Neural cell (in vitro differentiated cells): ENCODE data around the gene INPP5A. TPM values are rescaled to one million over a fixed set of nuclear protein-coding genes. Genes with fewer than 3 reads are reported as not detected.

Experiments
- H2AFZ ChIP-seq: fragments of 200-600, 300-800 bp; sonication (generic), shearing (Covaris generic); 2 replicates; pipeline ENCODE4 v1.6.0; 2014; ENCODE audit warnings: low read depth, mild to moderate bottlenecking, antibody characterized with exemption, low read length, moderate library complexity
- H3F3A ChIP-seq: fragments of 200-600 bp; shearing (Covaris generic); 2 replicates; pipeline ENCODE4 v1.6.1; 2016; ENCODE audit warnings: mild to moderate bottlenecking, moderate library complexity, mixed read lengths, antibody characterized with exemption, low read length; ENCODE audit not compliant: insufficient read depth, poor library complexity, severe bottlenecking
- H3K27ac ChIP-seq: fragments of 200-600, 300-800 bp; sonication (generic), shearing (Covaris generic); 2 replicates; pipeline ENCODE4 v1.5.1; 2014; ENCODE audit warnings: mild to moderate bottlenecking, low read length, moderate library complexity
- H3K27me3 ChIP-seq: fragments of 300-800, 200-600 bp; sonication (generic), shearing (Covaris generic); 2 replicates; pipeline ENCODE4 v1.6.0; 2014; ENCODE audit warnings: mild to moderate bottlenecking, low read depth, low read length, moderate library complexity; ENCODE audit not compliant: insufficient read depth
- H3K36me3 ChIP-seq: fragments of 300-800, 200-600 bp; sonication (generic), shearing (Covaris generic); 2 replicates; pipeline ENCODE4 v1.5.1; 2014; ENCODE audit warnings: mild to moderate bottlenecking, antibody characterized with exemption, low read length, moderate library complexity; ENCODE audit not compliant: insufficient read depth
- H3K4me2 ChIP-seq: fragments of 300-800, 200-600 bp; sonication (generic), shearing (Covaris generic); 2 replicates; pipeline ENCODE4 v1.6.0; 2014; ENCODE audit warnings: mild to moderate bottlenecking, low read length
- H3K4me3 ChIP-seq: fragments of 300-800, 200-600 bp; sonication (generic), shearing (Covaris generic); 2 replicates; pipeline ENCODE4 v1.5.1; 2014; ENCODE audit warnings: mild to moderate bottlenecking, low read length, moderate library complexity
- H3K79me2 ChIP-seq: fragments of 200-600 bp; shearing (Covaris generic); replicated peaks from 2 replicates; pipeline ENCODE4 v1.6.0; 2014; ENCODE audit warnings: mild to moderate bottlenecking, low read length, moderate library complexity; ENCODE audit not compliant: insufficient read depth
- H3K9ac ChIP-seq: fragments of 300-800, 200-600 bp; sonication (generic), shearing (Covaris generic); 2 replicates; pipeline ENCODE4 v1.6.1; 2016; ENCODE audit warnings: mild to moderate bottlenecking, low read length, mixed read lengths
- H3K9me2 ChIP-seq: fragments of 200-600 bp; shearing (Covaris generic); 2 replicates; pipeline ENCODE4 v1.6.1; 2016; ENCODE audit warnings: mild to moderate bottlenecking, low read length, mixed read lengths; ENCODE audit not compliant: insufficient read depth
- H3K9me3 ChIP-seq: fragments of 200-600, 300-800 bp; sonication (generic), shearing (Covaris generic); 2 replicates; pipeline ENCODE4 v1.6.1; 2016; ENCODE audit warnings: mild to moderate bottlenecking, mixed run types, low read length, moderate library complexity, mixed read lengths
- H4K20me1 ChIP-seq: fragments of 200-600 bp; shearing (Covaris generic); 2 replicates; pipeline ENCODE4 v1.6.1; 2016; ENCODE audit warnings: mild to moderate bottlenecking, mixed run types; ENCODE audit not compliant: insufficient read depth
- EP300 ChIP-seq: fragments of 450-650 bp; conservative IDR thresholded peaks from 2 replicates; pipeline ENCODE4 v1.6.1; 2014; ENCODE audit warnings: antibody characterized with exemption, mild to moderate bottlenecking, moderate library complexity; ENCODE audit not compliant: poor library complexity, severe bottlenecking
- EZH2 ChIP-seq: fragments of 200-600, 300-800 bp; shearing (Covaris generic), sonication (generic); IDR thresholded peaks from 2 replicates; pipeline ENCODE4 v1.6.1; 2014; ENCODE audit warnings: antibody characterized with exemption, low read length, borderline replicate concordance, mild to moderate bottlenecking; ENCODE audit not compliant: insufficient read depth, poor library complexity, severe bottlenecking
- MXI1 ChIP-seq: fragments of 450-650 bp; conservative IDR thresholded peaks from 2 replicates; pipeline ENCODE4 v1.6.1; 2014; ENCODE audit warnings: antibody characterized with exemption, mild to moderate bottlenecking; ENCODE audit not compliant: poor library complexity, severe bottlenecking
- POLR2AphosphoS5 ChIP-seq: IDR thresholded peaks from 2 replicates; pipeline ENCODE4 v1.6.1; 2012
- RAD21 ChIP-seq: fragments of 450-650 bp; conservative IDR thresholded peaks from 2 replicates; pipeline ENCODE4 v1.6.1; 2014; ENCODE audit warnings: antibody characterized with exemption, mild to moderate bottlenecking, moderate library complexity
- REST ChIP-seq: IDR thresholded peaks from 2 replicates; pipeline ENCODE4 v1.6.1; 2012; ENCODE audit warnings: borderline replicate concordance
- SMC3 ChIP-seq: fragments of 450-650 bp; conservative IDR thresholded peaks from 2 replicates; pipeline ENCODE4 v1.6.1; 2014; ENCODE audit warnings: antibody characterized with exemption, mild to moderate bottlenecking, moderate library complexity; ENCODE audit not compliant: poor library complexity
- TAF1 ChIP-seq: IDR thresholded peaks from 2 replicates; pipeline ENCODE4 v1.6.1; 2012; ENCODE audit warnings: low read depth
- polyA plus RNA-seq: library from polyadenylated mRNA; depleted of rRNA; stranded (reverse); fragments of >200 nt; gene quantifications from 2 replicates; pipeline ENCODE4 v1.2.3, GENCODE V29; 2014
- TF ChIP-seq, protein P1 (sequence below): fragments of 450-650 bp; IDR thresholded peaks from 2 replicates; pipeline ENCODE4 v1.5.1; 2014; ENCODE audit warnings: antibody characterized with exemption, mild to moderate bottlenecking, moderate library complexity; ENCODE audit not compliant: poor library complexity, severe bottlenecking

INPP5A gene
- polyA plus RNA-seq, 1 donor from 2014 or later: 48.8 TPM

GRCh38 chr10:132494866-132495630, 42.5 kb upstream of the INPP5A start:
- H3K4me3 ChIP-seq: no peak overlapping the region
- no peak overlapping the region for H3K4me2 ChIP-seq
- H3F3A ChIP-seq: no peaks in the 10 kb centered on the region
- no peaks in the 10 kb centered on the region for H3K79me2 ChIP-seq
- no peaks in the 10 kb centered on the region for H3K27me3 ChIP-seq
- no peak for TF ChIP-seq MXI1
- no peak for TF ChIP-seq SMC3
- TF ChIP-seq RAD21: no peak
- no peak for TF ChIP-seq POLR2AphosphoS5
- TF ChIP-seq EP300: no peak
- TF ChIP-seq, protein P1, sequence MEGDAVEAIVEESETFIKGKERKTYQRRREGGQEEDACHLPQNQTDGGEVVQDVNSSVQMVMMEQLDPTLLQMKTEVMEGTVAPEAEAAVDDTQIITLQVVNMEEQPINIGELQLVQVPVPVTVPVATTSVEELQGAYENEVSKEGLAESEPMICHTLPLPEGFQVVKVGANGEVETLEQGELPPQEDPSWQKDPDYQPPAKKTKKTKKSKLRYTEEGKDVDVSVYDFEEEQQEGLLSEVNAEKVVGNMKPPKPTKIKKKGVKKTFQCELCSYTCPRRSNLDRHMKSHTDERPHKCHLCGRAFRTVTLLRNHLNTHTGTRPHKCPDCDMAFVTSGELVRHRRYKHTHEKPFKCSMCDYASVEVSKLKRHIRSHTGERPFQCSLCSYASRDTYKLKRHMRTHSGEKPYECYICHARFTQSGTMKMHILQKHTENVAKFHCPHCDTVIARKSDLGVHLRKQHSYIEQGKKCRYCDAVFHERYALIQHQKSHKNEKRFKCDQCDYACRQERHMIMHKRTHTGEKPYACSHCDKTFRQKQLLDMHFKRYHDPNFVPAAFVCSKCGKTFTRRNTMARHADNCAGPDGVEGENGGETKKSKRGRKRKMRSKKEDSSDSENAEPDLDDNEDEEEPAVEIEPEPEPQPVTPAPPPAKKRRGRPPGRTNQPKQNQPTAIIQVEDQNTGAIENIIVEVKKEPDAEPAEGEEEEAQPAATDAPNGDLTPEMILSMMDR: no peak
- no peak for TF ChIP-seq EZH2
- TF ChIP-seq TAF1: no peak
- TF ChIP-seq REST: no peak
- H2AFZ ChIP-seq: no peak overlapping the region
- H3K27ac ChIP-seq: no peak overlapping the region
- no peaks in the 10 kb centered on the region for H4K20me1 ChIP-seq
- no peaks in the 10 kb centered on the region for H3K9me2 ChIP-seq
- H3K9ac ChIP-seq: no peak overlapping the region
- H3K36me3 ChIP-seq: no peaks in the 10 kb centered on the region
- H3K9me3 ChIP-seq: no peaks in the 10 kb centered on the region

DNA sequence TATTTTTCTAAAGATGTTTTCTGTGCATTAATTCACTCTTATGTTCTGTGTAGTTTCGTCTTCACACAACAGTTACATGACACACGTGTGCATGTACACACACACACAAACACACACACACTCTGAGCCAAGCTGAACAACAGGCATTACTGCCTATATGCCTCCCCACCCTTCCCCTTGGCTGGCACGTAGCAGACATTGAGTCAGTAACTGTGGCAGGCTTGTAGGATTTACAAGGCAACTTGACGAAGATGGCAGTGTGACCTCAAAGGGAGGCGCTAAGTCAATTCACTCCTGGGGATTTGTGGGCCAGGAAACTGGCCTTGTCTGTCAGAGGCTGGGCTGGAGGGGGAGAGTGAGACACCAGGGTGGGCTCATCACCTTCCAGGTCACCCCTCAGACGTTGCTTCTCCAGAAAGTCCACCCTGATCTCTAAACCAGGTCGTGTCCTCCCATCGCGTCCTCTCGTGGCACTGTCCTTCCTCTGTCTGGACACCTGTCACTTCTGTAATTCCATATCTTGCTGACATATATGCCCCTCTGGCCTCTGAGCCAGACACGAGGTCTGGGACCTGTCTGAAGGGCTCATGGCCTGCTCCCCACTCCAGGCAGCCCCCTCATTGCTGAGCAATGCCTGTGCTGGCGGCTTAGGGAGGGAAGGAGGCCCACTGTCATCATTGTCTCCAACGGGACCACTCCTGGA, 41.1 kb upstream of the INPP5A start:
- no peak overlapping the region for H2AFZ ChIP-seq
- no peaks in the 10 kb centered on the region for H3K9me2 ChIP-seq
- no peak overlapping the region for H3K9ac ChIP-seq
- H3K4me2 ChIP-seq: no peak overlapping the region
- no peaks in the 10 kb centered on the region for H4K20me1 ChIP-seq
- no peak for TF ChIP-seq EP300
- TF ChIP-seq SMC3: no peak
- no peak for TF ChIP-seq TAF1
- TF ChIP-seq RAD21: no peak
- no peak for TF ChIP-seq EZH2
- no peak for TF ChIP-seq MXI1
- no peak for TF ChIP-seq REST
- no peak overlapping the region for H3K4me3 ChIP-seq
- no peaks in the 10 kb centered on the region for H3K9me3 ChIP-seq
- no peak overlapping the region for H3K27ac ChIP-seq
- H3K79me2 ChIP-seq: no peaks in the 10 kb centered on the region
- H3K36me3 ChIP-seq: no peaks in the 10 kb centered on the region
- H3F3A ChIP-seq: no peaks in the 10 kb centered on the region
- H3K27me3 ChIP-seq: no peaks in the 10 kb centered on the region
